GM18868 (cell line): ENCODE measurements around the gene HCRTR1.

Source experiments
- ATAC-seq: cut with Tn5 transposase; IDR thresholded peaks from one replicate; pipeline ENCODE4 v1.9.1; 2021; ENCODE audit warnings: mild to moderate bottlenecking, moderate library complexity; ENCODE audit not compliant: unreplicated experiment

The HCRTR1 gene

GRCh38 chr1:31648190-31648589, 30.7 kb downstream of the HCRTR1 start:
- ATAC-seq, result no peak

GRCh38 chr1:31648641-31649357, 31.3 kb downstream of the HCRTR1 start:
- ATAC-seq, result no peak

DNA sequence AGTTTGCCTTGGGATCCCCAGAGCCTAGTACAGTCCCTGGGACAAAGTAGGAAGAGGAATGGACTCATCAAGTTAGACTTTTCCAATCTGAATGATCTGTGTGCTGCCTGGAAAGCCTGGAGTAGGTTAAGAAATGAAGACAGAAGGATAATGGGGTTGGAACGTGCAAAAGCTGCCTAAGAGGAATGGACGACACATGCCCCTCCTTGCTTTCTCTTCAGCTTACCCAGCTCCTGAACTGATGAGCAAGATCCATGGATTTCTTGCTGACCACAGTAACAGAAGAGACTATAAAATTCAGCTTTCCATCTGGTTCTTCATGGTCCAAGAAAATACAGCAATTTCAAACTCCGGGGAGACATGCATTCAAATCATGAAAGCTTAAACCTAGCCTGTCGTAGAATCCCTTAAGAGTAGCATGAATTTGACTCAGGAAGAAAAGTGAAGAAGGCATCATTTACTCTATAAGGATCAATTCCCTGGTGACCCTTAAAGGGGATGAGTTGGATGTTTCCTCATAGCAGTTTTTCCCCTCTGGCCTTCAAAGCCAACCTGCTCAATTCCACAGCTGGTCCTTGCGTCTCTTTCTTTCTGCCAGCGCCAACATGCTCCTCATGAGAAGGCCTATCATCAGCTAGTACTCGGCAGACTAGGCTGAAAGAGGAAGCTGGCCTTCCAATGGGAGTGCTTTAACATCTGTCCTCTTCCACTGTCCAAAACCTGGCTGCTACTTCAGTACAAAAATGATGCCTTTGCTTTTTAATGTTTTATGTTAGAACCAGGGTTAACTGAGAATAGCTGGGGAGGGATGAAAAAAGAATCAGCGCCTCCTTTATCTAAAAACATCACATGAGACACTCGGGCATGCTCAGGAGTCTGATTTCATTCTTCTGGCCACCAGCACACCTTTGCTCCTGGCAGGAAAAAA, 32.9 kb downstream of the HCRTR1 start:
- ATAC-seq, result no peak

DNA sequence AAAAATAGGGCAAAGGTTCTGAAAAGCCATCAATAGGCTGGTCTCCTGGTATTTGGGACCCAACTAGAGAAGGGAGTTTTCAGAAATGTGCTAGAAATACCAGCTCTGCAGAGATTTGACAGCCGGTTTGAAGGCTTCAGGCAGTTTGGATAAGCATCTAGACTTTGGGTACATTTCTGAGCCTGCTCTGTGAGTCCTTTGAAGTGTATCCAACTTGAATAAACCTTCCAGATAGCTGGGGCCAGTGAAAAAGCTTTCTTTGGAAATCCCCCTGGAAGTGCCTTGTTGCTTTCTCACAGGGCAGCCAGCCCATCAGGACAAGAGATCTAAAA, 33.6 kb downstream of the HCRTR1 start:
- ATAC-seq, result no peak

GRCh38 chr1:31651766-31652165, 34.3 kb downstream of the HCRTR1 start:
- ATAC-seq, result no peak

GRCh38 chr1:31652891-31653499, 35.5 kb downstream of the HCRTR1 start:
- ATAC-seq, result no peak

- ATAC-seq, result no peak
Observed at GRCh38 chr1:31653717-31654473, 36.4 kb downstream of the HCRTR1 start.

DNA sequence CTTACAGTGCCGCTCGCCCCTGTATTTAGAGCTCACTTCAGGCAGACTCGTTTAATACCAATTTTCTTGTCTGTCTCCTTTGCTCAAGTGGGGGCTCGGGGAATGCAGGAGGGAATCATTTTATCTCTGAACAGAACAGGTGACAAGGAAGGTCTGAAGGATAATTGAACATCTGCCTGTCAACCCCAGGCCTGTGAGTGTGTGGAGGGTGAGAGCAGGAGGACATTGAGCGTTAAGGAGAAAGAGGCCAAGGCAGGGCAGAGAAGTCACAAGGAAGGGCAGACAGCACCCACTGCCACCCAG, 36.9 kb downstream of the HCRTR1 start:
- no peak for ATAC-seq

- ATAC-seq, result no peak
Observed at GRCh38 chr1:31655104-31655503, 37.6 kb downstream of the HCRTR1 start.

DNA sequence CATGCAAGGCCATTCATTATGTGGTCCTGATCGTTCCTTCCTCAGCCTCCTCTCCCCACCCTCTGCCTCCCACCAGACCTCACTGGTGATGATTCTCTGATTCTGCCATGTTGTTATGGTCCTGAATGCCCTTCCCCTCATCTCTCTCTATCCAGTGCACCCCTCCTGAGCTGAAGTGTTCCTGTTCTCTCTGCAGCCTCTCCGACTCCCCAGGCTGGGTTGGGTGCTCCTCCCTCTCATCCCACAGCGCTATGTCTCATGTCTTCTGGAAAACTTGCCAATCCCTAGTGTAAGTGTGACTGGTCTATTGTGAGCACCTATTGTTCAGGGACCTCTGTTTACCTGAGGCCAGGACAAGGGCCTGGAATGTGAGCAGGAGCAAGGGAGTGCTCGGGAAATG, 38.3 kb downstream of the HCRTR1 start:
- ATAC-seq, result no peak

- ATAC-seq, result no peak
Observed at GRCh38 chr1:31657020-31657804, 39.7 kb downstream of the HCRTR1 start.

DNA sequence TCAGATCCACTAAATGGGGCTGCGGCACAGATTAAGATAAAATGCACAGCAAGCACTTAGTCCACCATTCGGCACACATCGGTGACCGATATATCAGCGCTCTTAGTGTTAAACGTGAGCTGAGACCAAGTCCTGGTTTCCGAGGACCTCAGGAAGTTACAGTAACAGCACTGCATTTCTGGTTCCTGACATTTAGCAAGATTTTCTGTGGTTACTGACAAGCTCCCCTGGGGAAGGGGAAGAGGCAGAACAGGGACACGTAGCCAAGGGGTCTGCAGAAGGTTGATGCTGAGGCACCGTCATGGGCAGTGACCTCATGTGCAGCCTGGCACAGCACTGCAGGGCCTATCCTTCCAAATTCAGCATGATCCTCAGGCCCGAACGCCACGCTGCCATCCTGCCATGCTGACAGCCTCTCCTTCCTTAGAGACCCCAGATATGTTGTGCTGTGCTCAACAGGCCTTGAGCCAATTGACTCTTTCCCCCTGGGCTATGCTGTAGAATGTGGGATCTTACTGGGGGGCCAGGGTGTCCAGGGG, 40.6 kb downstream of the HCRTR1 start:
- no peak for ATAC-seq

- ATAC-seq, result no peak
Observed at GRCh38 chr1:31658721-31659120, 41.2 kb downstream of the HCRTR1 start.

- ATAC-seq, result no peak
Observed at GRCh38 chr1:31659889-31660288, 42.4 kb downstream of the HCRTR1 start.

DNA sequence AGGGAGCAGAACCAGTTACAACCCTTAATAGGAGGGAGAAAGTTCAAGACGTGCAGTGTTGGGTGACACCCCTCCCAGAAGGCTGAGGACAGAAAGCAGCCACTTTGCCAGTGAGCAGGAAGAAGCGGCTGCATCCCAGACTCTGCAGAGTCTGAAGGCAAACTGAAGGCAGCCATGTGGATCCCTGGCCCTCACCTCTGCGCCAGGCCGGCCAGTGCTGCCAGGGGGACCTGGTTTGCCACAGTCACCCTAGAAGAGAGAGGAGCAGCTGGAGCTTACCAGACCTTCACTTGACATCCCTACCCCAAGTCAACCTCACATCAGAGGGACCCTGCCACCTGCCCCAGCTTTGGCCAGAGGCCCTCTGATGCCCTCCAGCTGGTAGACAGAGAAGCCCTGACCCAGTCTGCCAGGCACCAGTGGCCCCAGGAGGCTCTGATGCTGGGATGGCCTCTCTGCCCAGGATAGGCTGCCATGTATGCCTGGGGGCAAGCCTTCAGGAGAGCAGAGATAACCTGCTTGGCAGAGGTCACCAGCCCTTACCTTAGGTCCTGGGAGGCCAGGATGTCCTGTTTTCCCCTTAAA, 43.5 kb downstream of the HCRTR1 start:
- ATAC-seq, result no peak

DNA sequence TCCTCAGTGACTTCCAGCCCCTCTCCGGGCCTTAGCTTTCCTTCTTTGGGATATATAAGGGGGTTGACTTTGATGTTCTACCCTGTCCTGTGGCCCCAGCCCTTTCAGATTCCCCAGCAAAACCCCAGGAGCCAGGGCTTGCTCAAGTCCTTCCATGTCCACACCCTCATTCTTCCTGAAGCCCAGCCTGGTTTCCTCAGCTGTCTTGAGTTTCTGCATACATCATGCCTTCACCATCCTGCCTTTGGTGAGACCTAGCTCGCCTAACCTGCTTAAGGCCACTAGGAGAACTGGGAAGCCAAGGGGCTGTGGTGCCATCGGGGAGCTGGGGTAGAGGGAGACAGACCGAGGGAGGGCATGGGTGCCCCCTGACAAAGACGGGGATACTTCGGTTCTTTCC, 44.4 kb downstream of the HCRTR1 start:
- no peak for ATAC-seq

DNA sequence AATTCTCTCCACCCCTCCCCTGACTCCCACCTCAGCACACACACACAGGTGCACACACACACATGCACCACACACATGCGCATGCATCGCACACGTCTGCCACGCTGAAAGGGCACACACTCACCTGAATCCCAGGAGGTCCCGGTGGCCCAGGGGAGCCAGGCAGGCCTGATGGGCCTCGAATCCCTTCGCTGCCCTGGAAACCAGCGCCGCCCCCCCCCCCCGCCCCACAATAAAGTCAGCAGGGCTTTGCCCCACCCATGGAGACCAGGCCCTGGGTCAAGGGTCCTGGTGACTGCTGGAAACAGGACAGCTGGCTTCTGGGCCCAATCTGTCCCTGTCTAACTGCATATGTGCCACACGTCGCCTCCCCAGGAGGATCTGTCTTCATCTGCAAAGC, 45.0 kb downstream of the HCRTR1 start:
- no peak for ATAC-seq

- ATAC-seq, result no peak
Observed at GRCh38 chr1:31663622-31664452, 46.3 kb downstream of the HCRTR1 start.

DNA sequence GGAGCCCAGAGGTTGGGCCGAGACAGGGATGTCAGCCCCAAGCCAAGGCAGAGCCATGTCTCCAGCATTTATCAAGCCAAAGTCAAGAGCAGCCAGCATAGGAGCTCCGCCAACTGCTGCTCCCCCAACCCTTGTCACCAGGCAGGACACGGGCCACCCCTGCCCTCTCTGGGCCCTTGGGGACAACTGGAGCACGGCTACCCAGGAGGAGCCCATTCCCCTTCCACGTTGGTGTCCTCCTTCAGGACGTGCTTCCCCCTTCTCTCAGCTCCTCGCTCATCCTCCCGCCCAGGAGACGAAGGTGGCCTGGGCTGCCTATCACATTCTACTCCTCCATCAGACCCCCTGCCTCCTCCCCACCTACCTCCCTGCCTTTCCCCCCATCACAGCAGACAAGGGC, 47.0 kb downstream of the HCRTR1 start:
- no peak for ATAC-seq
